GM19025 (cell line): Measurements from ENCODE around the gene LUC7L3.
"Not testable (repeated sequence)": the region's sequence is repeated elsewhere in the genome, so short reads cannot be mapped to it uniquely, and the experiment has no call there.

Experiments
- ATAC-seq: cut with Tn5 transposase; IDR thresholded peaks from one replicate; pipeline ENCODE4 v1.9.1; 2021; ENCODE audit warnings: mild to moderate bottlenecking, low read depth, moderate library complexity; ENCODE audit not compliant: unreplicated experiment

The LUC7L3 gene

GRCh38 chr17:50708050-50709000 is 11.1 kb upstream of the LUC7L3 start:
- ATAC-seq = no peak

DNA sequence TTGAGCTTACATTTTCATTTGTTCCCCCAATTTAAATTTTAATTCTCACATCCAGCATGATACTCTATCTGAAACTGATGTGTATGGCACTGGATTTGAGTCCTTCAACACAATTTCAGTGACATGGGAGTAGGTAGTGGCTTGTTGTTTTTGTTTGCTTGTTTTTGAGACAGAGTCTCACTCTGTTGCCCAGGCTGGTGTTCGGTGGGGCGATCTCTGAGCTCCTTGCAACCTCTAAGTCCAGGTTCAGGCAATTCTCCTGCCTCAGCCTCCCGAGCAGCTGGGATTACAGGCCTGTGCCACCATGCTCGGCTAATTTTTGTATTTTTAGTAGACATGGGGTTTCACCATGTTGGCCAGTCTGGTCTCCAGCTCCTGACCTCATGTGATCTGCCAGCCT is 10.3 kb upstream of the LUC7L3 start:
- ATAC-seq = not testable (repeated sequence)

DNA sequence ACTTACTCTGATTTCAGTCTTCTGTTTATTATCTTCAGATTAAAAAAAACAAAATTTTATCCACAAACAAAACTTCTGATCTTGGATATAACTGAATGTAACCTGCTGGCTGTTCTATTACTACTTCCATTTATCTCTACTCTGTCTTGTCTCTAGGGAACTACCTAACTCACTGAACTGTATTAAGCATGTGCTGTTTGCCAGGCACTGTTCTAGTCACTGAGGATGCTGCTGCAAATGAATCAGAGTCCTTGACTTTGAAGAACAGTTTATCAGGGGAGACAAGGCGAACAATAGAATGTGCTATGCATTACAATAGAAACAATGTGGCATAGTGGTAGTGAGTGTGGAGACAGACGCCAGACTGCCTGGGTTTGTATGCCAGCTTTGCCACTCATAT is 9.4 kb upstream of the LUC7L3 start:
- no peak for ATAC-seq

DNA sequence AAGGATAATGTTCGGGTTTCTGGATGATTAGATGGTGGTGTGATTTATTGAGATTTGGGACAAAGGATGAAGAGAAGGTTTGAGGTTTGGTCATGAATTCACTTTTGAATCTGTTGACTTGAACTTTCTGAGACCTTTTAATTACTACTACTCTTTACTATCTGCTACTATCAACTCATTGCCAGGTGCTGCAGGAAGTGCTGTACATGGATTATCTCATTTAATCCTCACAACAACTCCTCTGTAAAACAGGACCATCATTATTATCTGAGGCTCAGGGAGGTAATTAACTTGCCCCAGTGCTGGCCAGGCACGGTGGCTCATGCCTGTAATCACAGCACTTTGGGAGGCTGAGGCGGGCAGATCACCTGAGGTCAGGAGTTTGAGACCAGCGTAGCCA is 8.8 kb upstream of the LUC7L3 start:
- ATAC-seq = no peak

DNA sequence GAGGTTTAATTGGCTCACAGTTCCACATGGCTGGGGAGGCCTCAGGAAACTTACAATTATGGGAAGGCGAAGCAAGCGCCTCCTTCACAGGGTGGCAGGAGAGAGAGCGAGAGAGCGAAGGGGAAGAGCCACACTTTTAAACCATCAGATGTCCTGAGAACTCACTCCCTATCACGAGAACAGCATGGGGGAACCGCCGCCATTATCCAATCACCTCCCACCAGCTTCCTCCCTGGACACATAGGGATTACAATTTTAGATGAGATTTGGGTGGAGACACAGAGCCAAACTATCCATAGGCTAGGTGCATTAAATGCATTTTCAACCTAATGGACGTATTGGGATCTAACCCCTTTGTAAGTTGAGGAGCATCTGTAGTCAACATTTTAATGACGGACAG is 6.8 kb upstream of the LUC7L3 start:
- ATAC-seq = no peak

DNA sequence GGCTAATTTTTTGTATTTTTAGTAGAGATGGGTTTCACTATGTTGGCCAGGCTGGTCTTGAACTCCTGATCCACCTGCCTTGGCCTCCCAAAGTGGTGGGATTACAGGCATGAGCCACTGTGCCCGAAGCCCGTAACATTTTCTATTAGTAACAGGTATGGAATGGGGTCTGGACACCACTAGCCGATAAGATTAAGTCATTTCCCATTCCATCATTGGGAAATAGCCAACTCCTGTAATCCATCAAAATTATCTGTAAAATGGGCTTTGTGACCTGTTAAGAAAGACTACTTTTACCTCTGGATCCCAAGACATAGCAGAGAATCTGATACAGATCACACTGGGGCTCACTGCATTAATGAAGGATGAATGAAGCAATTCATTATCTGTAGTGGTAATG is 3.9 kb upstream of the LUC7L3 start:
- no peak for ATAC-seq

DNA sequence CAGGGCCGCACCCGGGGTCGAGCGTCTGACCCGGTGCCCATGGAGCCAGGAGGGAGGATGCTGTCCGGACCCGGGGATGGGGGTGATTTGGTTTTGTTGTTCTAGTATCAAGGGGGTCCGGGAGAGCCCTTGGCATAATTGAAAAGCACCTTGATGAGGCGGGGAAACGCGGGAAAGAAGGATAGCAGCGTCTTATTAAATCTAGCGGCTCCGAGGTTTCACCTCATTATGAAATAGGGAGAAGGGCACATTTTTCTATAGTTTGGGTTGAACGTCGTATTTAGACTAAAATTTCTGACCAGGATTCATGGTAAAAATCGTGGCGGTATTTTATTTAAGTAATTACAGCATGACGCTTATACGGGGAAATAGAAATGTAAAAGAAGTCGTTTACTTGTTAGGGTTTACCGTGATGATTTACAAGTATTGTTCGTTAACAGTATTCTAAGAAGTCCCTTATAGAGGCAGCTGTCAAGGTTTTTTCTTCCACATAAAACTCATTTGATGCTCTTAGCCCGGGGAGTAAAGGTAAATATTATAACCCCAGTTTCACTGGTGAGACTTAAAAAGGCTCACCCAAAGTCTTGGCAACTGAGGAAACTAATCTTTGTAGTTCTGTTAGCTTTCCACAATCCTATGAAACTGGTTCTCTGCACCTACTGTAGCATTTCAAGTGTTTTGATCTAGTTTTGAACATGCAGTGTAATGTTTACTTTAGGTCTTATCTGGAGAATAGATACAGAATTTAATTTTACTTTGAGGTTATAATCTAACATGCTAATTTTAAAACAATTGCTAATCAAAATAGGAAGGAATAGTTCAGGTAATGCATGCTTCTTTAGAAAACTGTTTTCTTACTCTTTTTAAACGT is 756 bp downstream of the LUC7L3 start:
- ATAC-seq = no peak

GRCh38 chr17:50721194-50722010 is 2.0 kb downstream of the LUC7L3 start:
- ATAC-seq = no peak

DNA sequence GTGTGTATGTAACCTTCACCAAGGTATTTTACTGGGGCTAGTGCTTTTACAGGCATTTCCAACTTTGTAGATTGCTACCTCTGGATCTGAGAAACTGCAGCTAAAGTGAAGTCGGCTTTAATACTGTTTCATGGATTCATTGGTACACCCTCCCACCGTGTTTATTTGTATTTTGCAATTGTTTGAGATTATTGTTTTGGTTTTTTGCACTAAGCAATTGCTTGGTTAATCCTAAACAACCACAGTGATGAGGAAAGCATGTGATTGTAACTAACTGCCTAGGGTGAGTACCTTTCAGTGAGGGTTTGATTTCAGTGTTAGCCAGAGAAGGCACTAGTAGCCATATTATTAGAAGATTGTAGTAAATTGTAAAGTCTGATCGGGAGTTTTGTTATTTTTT is 3.3 kb downstream of the LUC7L3 start:
- no peak for ATAC-seq

- not testable (repeated sequence) for ATAC-seq
Observed at GRCh38 chr17:50724622-50725021, 5.2 kb downstream of the LUC7L3 start.

GRCh38 chr17:50725769-50726655 is 6.6 kb downstream of the LUC7L3 start:
- no peak for ATAC-seq

DNA sequence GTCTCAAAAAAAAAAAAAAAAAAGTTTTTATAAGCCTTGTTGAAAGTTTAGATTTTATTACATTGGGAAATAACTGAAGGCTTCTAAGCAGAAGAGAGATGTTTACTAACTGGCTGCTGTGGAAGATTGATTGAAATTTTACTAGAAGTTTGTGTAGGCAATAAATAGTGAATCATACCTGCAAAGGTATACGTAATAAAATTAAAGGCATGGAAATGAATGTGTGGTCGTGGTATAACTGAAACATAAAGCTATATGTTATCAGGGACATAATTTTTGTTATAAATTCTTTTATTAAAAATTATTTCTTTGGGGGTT is 8.7 kb downstream of the LUC7L3 start:
- ATAC-seq = no peak

- ATAC-seq = no peak
Observed at GRCh38 chr17:50728881-50729765, 9.7 kb downstream of the LUC7L3 start.

DNA sequence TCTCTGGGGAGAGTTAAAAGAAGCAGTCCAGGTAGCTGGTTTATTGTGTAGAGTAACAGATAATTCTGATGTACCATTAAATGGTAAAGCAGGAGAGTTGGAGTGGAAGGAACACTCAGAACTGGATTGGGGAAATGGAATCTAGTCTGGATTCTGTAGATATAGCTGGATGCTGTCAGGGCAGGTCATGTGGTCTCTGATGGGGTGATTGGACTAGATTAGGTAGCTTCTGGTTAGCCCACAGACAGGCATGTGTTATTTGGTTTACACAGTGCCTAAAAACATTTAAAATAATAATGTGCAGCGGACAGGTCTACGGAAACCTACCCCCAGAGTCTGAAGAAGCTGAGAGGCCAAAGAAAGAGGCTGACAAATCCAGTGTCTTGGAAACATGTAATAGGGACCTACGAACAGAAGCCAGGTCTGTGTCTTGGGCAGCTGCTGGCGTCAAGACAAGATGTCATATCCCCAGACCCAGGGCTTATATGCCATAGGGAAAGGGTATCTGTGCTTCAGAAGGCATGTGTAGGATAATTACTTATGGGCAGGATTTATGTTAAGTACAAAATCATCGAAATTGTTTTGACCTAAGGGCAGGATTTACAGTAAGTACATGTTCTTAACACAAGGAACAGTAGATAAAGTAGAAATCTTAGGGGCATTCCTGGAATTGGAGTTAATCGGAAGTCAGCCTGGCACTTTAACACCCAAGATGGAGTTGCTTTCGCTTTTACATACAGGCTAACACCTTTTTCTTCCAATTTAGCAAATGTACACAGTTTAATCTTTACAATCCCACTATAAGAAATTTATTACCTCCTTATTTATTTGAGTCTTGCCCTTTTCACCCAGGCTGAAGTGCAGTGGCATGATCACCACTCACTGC is 12.4 kb downstream of the LUC7L3 start:
- ATAC-seq = no peak

DNA sequence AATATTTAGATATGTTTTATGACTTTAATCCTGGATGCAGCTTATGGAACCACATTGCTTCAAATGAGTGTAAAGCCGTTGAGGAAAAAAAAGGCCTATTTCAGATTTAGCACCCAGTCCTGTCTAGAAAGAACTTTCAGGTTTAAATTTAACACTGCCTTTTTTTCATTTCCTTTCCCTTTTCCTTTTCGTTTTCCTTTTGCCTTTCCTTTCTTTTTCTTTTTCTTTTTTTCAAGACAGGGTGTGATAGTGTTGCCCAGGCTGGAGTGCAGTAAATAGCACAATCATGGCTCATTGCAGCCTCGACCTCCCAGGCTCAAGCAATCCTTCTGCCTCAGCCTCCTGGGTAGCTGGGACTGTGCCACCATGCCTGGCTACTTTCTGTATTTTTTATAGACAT is 15.9 kb downstream of the LUC7L3 start:
- no peak for ATAC-seq

DNA sequence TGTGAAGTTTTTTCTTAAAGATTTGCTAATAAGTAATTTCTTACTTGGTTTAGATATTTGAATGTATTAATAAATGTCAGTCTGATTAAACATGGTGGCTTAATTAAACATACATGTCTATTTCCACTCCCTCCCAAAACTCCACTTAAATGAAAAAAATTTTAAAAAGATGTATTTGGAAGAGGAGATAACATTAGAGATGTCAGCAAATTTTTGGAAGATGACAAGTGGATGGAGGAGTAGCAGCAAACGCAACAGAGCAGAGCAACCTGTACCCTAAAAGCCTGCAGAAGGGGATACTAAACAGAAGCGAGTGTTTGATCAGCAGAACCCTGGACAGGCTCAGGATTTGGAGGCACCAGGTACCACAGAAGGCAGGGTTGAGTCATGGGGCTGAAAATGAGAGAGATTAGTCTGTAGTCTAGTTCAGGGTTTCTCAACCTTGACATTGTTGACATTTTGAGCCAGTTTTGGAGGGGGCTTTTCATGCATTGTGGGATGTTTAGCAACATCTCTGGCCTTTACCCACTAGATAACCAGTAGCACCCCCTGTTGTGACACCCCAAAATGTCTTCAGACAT is 17.8 kb downstream of the LUC7L3 start:
- no peak for ATAC-seq

GRCh38 chr17:50739098-50739497 is 19.7 kb downstream of the LUC7L3 start:
- ATAC-seq = no peak
